Thyroid gland (tissue), 4 donors: Measurements from ENCODE around the gene SKIC2. TPM values are rescaled to one million over a fixed set of nuclear protein-coding genes. Genes with fewer than 3 reads are reported as not detected.
"Not testable (repeated sequence)": the region's sequence is repeated elsewhere in the genome, so short reads cannot be mapped to it uniquely, and the experiment has no call there.

Experiments used
- DNase-seq, 2 donors: peaks; one replicate each; pipeline ENCODE4 v3.0.0-alpha.2; 2019
- H3K27ac ChIP-seq, 3 donors: fragments of 200-600 bp; sonication (generic); 1 replicate in 2 of 3; 2 replicates in 1 of 3; pipeline ENCODE4 v1.5.1; 2016 to 2019; ENCODE audit warnings: mild to moderate bottlenecking in 1 of 3, moderate library complexity in 1 of 3
- H3K27me3 ChIP-seq: fragments of 200-600 bp; sonication (generic); one replicate; pipeline ENCODE4 v1.5.1; 2019
- H3K36me3 ChIP-seq, 2 donors: fragments of 200-600 bp; sonication (generic); one replicate each; pipeline ENCODE4 v1.5.1; 2016 to 2019
- H3K4me1 ChIP-seq, 2 donors: fragments of 200-600 bp; sonication (generic); one replicate each; pipeline ENCODE4 v1.5.1; 2017 to 2019
- H3K4me3 ChIP-seq, 3 donors: fragments of 200-600 bp; sonication (generic); replicated peaks in 1 of 3; 1 replicate in 2 of 3; 2 replicates in 1 of 3; pipeline ENCODE4 v1.5.1; 2016; ENCODE audit warnings: mild to moderate bottlenecking in 1 of 3
- H3K9me3 ChIP-seq: fragments of 200-600 bp; sonication (generic); one replicate; pipeline ENCODE4 v1.5.1; 2017
- POLR2A ChIP-seq, 2 donors: fragments of 450-650 bp; IDR thresholded peaks; one replicate each; pipeline ENCODE4 v1.6.1; 2017; ENCODE audit warnings: antibody characterized with exemption in 2 of 2, mild to moderate bottlenecking in 2 of 2, moderate library complexity in 1 of 2
- WGBS, 2 donors: methylation state at CpG; one replicate each; pipeline ENCODE4 v1.1.5; 2017; 5-methylcytosine and 5-hydroxymethylcytosine counted together
- intact Hi-C: fragments of 100-400 bp; cut with DNase I; formaldehyde crosslinking; loops from one replicate; pipeline ENCODE4 v1.15.1; 2023
- total RNA-seq, 4 donors: library from RNA; depleted of rRNA; stranded (reverse); fragments of >200 nt; gene quantifications; one replicate each; pipeline ENCODE4 v1.2.3, GENCODE V29; 2016
- TF ChIP-seq, protein P1 (sequence below), 6 experiments: fragments of 200-600 bp in 3 of 6; fragments of 450-650 bp in 3 of 6; sonication (generic) in 3 of 6; IDR thresholded peaks; one replicate each; pipeline ENCODE4 v1.5.1; 2016 to 2019; ENCODE audit warnings: antibody characterized with exemption in 6 of 6, mild to moderate bottlenecking in 2 of 6, inconsistent platforms in 1 of 6, moderate library complexity in 1 of 6

Gene SKIC2
- 10 to 100 TPM; 35.1 to 47.1 (median 39.4) TPM for total RNA-seq

DNA sequence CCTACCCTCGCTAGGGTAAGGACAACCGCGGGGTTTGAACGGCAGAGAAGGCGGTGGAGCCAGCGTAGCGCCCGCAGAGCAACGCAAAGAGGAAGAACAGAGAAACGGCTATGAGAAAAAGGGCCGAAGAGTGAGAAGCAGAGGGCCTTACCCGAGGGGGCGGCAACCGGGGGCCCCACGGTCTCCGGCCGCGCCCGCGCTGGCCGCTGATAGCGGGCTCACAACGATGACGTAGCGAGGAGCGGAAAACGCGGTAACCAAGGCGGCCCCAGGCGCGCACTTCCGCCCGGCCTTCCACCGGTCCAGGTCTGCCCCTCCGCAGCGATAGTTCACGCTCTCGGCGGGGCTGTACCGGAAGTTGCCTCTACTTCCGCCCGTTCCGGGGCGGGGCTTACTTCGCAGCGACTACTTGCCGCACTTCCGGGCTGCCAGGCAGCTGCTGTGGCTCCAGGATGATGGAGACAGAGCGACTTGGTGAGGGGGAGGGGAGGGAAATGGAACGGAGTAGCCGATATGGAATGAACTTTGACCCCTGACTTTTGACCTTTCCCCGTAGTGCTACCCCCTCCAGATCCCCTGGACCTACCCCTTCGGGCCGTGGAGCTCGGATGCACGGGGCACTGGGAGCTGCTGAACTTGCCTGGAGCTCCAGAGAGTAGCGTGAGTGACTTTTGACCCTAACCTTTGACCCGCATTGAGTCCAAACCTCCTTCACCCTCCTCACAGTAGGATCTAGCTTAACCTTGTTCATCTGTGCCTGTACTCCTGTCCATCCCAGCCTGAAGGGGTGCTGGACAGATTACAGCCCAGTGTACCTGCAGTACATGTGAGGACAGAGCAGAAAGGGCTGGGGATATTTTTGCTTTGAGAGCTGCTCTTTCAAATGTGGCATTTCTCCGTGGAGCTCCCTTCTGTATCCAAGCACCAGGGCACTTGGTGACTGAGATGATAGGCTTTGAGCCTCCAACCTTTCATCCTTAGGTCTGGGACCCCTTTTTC lies at the start of gene SKIC2, which contains the start of gene NELFE:
TSS of gene SKIC2 (plus strand) at position 435 of the 999 bp plus-strand sequence. CDS start at position 453, 18 bp downstream.
TSS of gene NELFE (minus strand) at position 231 of the 999 bp plus-strand sequence. CDS start 525 bp downstream, outside the sequence.
- peaks cover 53 to 60% of the 10 kb centered on the region in 2 donors for H3K36me3 ChIP-seq
- intact Hi-C loops = no loop called here
- H3K9me3 ChIP-seq = no peaks in the 10 kb centered on the region
- no peaks in the 10 kb centered on the region for H3K27me3 ChIP-seq
- 0% methylated on average over 55 to 57 of the region's 59 CpGs for WGBS, 2 donors
- H3K4me3 ChIP-seq = peak within 1 kb of the TSS; percentile 56 to 99 (median 89)
- peaks cover 11 to 19% of the 10 kb centered on the region in 2 donors for H3K4me1 ChIP-seq
- peak; percentile 97 to 98 for DNase-seq
- TF ChIP-seq POLR2A (IDR thresholded peaks at IDR 0.05) = peak; percentile 38 to 69
- TF ChIP-seq, protein P1, sequence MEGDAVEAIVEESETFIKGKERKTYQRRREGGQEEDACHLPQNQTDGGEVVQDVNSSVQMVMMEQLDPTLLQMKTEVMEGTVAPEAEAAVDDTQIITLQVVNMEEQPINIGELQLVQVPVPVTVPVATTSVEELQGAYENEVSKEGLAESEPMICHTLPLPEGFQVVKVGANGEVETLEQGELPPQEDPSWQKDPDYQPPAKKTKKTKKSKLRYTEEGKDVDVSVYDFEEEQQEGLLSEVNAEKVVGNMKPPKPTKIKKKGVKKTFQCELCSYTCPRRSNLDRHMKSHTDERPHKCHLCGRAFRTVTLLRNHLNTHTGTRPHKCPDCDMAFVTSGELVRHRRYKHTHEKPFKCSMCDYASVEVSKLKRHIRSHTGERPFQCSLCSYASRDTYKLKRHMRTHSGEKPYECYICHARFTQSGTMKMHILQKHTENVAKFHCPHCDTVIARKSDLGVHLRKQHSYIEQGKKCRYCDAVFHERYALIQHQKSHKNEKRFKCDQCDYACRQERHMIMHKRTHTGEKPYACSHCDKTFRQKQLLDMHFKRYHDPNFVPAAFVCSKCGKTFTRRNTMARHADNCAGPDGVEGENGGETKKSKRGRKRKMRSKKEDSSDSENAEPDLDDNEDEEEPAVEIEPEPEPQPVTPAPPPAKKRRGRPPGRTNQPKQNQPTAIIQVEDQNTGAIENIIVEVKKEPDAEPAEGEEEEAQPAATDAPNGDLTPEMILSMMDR (IDR thresholded peaks at IDR 0.05) = no peak
- H3K27ac ChIP-seq = peak within 1 kb of the TSS; percentile 55 to 76 (median 69)

DNA sequence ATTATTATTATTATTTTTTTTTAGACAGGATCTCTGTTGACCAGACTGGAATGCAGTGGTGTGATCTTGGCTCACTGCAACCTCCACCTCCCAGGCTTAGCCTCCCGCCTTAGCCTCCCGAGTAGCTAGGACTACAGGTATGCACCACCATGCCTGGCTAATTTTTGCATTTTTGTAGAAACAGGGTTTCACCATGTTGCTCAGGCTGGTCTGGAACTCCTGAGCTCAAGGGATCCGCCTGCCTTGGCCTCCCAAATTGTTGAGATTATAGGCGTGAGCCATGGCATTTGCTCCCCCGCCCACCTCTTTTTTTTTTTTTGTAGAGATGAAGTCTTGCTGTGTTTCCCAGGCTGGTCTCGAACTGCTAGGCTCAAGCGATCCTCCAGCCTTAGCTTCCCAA lies 49.7 kb upstream of the SKIC2 start:
- H3K27me3 ChIP-seq, H3K36me3 ChIP-seq, H3K9me3 ChIP-seq, DNase-seq, H3K27ac ChIP-seq, H3K4me3 ChIP-seq, H3K4me1 ChIP-seq, intact Hi-C loops: not testable (repeated sequence)
- 80 to 89% methylated on average over 7 of the region's 7 CpGs for WGBS, 2 donors

DNA sequence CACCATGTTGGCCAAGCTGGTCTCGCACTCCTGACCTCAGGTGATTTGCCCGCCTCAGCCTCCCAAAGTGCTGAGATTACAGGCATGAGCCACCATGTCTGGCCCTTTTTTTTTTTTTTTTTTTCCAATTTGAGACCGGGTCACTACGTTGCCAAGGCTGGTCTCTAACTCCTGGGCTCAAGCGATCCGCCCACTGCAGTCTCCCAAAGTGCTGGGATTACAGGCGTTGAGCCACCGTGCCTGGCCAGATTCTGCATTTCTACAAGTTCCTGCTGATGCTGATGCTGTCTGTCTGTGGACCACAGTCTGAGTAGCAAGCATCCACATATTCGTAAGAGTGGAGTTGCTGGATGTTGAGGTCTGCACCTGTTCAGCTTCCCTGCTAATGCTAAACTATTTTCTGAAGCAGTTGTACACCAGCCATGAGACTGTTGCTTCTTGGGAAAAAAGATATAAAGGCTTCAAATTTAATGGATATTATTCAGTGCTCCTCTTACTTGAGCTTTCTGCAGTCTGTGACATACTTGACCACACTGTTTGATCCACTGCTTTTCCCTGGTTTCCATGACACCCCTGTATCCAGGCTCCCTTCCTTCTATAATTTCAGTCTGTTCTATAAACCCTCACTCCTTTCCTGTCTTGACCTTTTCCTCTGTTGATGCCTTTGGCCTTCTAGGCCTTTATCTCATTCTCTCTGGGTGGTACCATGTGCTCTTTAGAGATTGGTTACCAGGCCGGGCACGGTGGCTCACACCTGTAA lies 47.0 kb upstream of the SKIC2 start:
- Histone ChIP-seq H3K4me3 (no peak overlapping the region), H3K4me1 (no peaks in the 10 kb centered on the region), H3K36me3 (no peaks in the 10 kb centered on the region), H3K27ac (no peak overlapping the region), H3K9me3 (no peaks in the 10 kb centered on the region), H3K27me3 (no peaks in the 10 kb centered on the region)
- TF ChIP-seq POLR2A (IDR thresholded peaks at IDR 0.05) = no peak
- 71 to 74% methylated on average over 11 of the region's 11 CpGs for WGBS, 2 donors
- intact Hi-C loops = no loop called here
- DNase-seq = no peak

DNA sequence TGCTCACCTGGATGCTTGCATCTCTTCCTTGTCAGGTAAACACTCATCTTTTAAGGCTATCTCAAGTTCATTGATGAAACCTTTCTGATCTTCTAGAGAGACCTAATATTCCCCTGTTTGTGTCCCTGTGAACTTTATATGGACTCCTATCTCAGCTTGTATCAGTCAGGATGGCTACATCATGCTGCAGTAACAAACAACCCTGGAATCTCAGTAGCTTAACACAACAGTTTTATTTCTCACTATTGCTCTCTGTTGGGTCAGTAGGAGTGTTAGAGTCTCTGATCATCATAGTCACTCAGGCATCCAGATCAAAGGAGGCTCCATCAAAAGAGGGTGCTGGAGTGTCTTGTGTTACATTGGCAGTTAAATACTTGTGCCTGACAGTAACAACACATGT lies 43.6 kb upstream of the SKIC2 start:
- intact Hi-C loops = no loop called here
- Histone ChIP-seq H3K27ac (no peak overlapping the region), H3K27me3 (no peaks in the 10 kb centered on the region), H3K36me3 (no peaks in the 10 kb centered on the region), H3K4me1 (no peaks in the 10 kb centered on the region), H3K4me3 (no peak overlapping the region), H3K9me3 (no peaks in the 10 kb centered on the region)
- TF ChIP-seq POLR2A (IDR thresholded peaks at IDR 0.05) = no peak
- TF ChIP-seq, protein P1 (IDR thresholded peaks at IDR 0.05) = no peak
- no peak for DNase-seq

DNA sequence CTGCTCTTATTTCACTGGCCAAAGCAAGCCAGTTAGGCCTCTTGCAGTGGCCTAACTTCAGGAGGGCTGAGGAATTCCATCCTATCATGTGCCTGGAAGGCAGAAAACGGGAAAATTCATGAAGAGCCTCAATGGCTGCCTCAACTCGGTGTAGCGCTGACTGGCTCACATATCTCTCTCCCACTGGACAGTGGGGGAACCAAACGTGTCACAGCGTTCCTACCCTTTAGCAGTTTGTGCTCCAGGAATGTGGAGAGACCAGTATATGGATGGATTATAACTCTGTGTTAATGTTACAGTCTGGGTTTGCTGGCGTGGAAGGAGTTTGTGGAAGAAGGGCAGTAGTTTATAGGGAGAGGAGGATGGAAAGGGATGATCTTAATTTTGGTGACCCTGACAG lies 43.2 kb upstream of the SKIC2 start:
- no peak for TF ChIP-seq POLR2A (IDR thresholded peaks at IDR 0.05)
- TF ChIP-seq, protein P1 (IDR thresholded peaks at IDR 0.05) = no peak
- H3K27ac ChIP-seq = no peak overlapping the region
- intact Hi-C loops = no loop called here
- 77% methylated on average over 6 of the region's 6 CpGs for WGBS, 2 donors
- no peak for DNase-seq
- H3K9me3 ChIP-seq = no peaks in the 10 kb centered on the region
- H3K27me3 ChIP-seq = no peaks in the 10 kb centered on the region
- H3K4me1 ChIP-seq = no peaks in the 10 kb centered on the region
- H3K4me3 ChIP-seq = no peak overlapping the region
- no peaks in the 10 kb centered on the region for H3K36me3 ChIP-seq
